ENCODE measurements around the gene UNC5C.

GRCh38 chr4:95220205-95221175, 328.3 kb downstream of the UNC5C start:
- TF ChIP-seq CTCF (IDR thresholded peaks at IDR 0.05) (no peak), POLR2A (IDR thresholded peaks at IDR 0.05) (no peak), POLR2AphosphoS5 (IDR thresholded peaks at IDR 0.05) (no peak), EP300 (IDR thresholded peaks at IDR 0.05) (no peak)
